Activated CD4-positive, alpha-beta T cell treated with anti-CD3 and anti-CD28 coated beads for 24 hours (primary cell): ENCODE results near the gene CILP.
"Not testable (repeated sequence)": the region's sequence is repeated elsewhere in the genome, so short reads cannot be mapped to it uniquely, and the experiment has no call there.

Experiments
- DNase-seq, 2 donors: peaks; one replicate each; pipeline ENCODE4 v3.0.0-alpha.2; 2020; ENCODE audit warnings: low read depth in 2 of 2

The CILP gene

DNA sequence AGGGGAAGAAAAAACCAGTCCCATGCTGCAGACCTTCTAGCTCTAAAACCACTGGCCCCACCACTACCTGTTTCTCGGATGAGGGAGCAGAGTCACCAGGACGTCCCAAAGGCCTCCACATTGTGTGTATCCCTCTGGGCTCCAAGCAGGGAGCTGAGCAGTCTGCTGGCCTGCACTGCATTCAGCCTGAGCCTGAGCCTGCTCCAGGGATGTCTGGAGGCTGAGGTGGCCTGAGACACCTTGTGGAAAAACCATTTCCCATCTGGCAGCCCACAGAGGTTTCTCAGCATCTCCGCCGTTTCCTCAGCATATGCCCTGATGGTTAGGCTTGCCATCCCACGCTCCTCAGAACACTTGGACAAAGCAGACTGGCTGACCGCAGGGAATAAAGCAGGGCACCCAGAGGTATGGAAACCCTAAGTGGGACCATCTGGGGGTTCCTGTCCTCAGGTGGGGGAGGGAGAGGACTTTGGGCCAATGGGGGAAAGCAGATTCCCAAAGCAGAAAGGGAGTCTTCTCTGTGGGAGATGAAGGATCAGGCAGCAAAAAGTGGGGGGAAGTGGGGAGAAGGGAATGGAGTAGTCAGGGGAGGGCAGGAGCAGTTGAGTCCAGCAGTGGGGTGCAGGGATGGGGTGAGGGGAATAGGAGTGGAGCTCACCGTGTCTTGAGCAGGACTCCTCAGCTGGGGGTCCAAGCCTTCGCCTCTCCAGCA is at the start of gene CILP:
Gene CILP, minus strand, starts transcription at position 704 of the 712 bp plus-strand sequence. CDS start 1,718 bp downstream, outside the sequence.
- no peak for DNase-seq

DNA sequence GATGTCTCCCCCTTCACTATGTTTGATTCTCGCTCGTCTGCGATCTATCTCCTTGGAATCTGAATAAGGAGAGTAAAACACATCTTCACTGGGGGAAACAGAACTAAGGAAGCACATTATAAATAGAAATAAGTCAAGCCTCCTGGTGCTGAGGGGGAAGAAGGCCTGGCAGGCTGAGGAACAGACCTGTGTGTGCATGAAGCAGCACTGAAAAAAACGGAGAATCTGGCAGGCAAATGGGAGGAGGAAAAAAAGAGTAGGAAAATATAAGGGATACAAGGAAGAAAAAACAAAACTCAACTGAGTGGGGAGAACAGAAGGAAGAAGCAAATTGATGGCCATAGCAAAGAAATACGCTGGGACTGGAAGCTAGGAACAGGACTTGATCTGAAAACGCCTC is 49.7 kb upstream of the CILP start:
- DNase-seq, result no peak

- no peak for DNase-seq
These were observed 48.1 kb upstream of the CILP start for GRCh38 chr15:65259367-65259797.

- DNase-seq, result no peak
These were observed 47.3 kb upstream of the CILP start for GRCh38 chr15:65258375-65259262.

DNA sequence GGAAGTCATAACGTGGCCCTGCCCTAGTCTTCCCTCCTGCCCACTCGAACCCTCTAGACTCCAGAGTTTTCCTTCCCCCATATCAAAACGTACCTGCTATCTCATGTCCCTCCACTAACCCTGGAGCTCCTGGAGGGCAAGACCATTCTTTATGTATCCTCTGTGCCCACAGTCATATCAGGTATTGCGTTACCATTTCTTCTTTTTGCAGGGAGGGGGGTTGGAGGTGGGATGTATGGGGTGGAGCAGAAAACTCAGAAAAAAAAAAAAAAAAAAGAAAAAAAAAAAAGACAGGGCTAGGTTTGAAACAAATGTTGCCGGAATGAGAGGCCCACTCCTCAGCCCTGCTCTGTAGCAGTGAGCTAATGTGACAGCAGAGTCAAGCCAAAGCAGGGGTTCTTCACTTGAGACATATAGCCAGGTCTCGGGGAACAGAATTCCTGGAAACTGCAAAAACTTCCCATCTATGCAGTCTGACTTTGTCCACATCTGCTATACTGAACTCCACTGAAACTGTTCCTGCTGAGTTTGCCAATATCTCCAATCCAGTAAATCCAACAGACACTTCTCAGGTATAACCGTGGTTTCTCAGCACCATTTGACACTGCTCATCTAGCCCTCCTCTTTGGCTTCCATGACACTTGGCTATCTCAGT is 44.3 kb upstream of the CILP start:
- DNase-seq, result no peak

DNA sequence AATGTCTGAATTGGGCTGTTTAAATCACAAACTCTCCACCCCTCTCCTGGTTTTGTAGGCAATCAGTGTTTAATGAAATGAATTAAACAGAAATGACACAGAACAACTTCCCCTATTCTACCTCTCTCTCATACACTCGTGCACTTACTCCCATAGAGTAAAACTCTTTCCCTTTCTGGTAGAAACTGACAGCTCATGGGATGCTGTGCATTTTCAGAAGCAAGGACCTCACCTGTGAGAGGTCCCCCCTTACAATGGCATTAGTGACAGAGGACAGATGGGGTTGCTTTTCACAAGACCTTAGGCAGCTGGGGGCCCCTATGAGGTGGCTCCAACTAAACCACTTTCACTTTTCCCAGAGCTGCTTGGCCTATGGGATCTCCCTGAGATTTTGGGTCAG is 43.5 kb upstream of the CILP start:
- no peak for DNase-seq

- no peak for DNase-seq
These were observed 43.1 kb upstream of the CILP start for GRCh38 chr15:65254356-65254755.

DNA sequence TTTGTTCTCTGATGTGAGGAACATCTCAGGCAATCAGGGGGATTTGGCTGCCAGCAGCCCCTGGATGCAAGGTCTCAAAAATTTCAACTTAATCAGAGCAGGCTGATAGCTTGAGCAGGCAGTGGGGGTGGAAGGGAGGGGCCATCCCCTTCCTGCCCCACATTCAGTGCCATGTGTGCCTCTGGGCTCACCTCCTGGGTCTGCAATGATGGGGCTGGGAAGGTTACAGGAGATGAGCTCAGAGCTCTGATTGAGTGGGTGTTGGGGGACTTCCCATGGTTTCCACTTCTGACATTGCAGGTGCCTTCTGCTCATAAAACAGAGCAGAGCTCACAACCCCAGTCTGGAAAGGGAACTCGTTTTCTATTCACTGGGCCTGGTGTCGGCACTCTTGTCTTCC is 38.4 kb upstream of the CILP start:
- DNase-seq, result peak; percentile 51 to 53

- no peak for DNase-seq
These were observed 37.4 kb upstream of the CILP start for GRCh38 chr15:65248511-65249255.

DNA sequence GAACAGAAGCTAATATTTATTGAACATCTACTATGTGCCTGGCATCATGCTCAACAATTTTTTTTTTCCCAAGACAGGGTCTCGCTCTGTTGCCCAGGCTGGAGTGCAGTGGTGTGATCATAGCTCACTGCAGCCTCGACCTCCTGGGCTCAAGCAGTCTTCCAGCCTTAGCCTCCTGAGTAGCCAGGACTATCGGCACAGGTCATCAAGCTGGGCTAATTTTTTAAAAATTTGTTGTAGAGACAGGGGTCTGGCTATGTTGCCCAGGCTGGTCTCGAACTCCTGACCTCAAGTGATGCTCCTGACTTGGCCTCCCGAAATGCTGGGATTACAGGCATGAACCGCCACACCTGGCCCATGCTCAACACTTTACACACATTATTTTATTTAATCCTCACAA is 35.7 kb upstream of the CILP start:
- DNase-seq, result no peak

GRCh38 chr15:65246026-65246714 is 34.9 kb upstream of the CILP start:
- no peak for DNase-seq

- no peak for DNase-seq
These were observed 34.0 kb upstream of the CILP start for GRCh38 chr15:65245096-65245856.

DNA sequence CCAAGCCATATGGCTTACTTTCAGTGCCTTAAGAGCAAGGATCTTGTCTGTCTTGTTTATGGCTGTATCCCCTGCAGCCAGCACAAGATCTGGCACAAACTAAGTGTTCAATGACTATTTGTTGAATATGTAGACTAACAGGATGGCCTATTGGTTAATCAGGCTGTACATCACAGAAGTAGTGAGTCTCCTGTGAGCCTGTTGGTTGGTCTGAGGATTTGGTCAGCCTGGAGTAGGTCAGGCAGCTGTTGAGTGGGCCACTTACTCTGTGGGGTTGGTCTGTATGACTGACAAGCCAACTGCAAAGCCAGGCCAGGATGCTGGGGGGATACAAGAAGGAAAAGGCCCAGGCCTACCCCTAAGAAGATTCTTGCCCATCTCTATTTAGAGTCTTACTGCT is 33.4 kb upstream of the CILP start:
- no peak for DNase-seq

DNA sequence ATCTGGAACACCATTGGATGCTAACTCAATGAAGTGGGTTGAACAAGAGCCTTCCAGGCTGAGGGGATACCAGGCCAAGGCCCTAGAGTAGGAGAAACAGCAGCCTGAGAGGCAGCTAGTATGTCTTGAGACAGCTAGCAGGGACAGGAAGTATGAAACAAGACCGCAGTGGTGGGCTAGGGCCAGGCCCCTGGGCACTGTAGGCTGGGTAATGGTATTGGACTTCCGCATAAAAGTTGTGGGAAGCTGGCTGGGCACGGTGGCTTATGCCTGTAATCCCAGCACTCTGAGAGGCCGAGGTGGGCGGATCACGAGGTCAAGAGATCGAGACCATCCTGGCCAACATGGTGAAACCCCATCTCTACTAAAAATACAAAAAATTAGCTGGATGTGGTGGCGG is 25.2 kb upstream of the CILP start:
- DNase-seq, result not testable (repeated sequence)

- DNase-seq, result no peak
These were observed 22.4 kb upstream of the CILP start for GRCh38 chr15:65233696-65234095.

DNA sequence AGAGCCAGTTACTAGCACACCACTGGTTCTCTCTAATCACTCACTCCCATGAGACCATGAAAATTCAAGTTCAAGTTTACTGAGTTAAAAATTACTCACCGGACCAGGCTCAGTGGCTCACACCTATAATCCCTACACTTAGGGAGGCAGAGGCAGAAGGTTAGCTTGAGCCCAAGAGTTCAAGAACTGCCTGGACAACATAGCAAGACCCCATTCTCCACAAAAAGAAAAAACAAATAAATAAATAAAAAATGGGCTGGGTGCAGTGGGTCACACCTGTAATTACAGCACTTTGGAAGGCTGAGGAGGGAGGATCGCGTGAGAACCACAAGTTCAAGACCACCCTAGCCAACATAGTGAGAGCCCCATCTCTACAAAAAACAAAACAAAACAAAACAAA is 21.2 kb upstream of the CILP start:
- DNase-seq, result no peak

- DNase-seq, result no peak
These were observed 20.0 kb upstream of the CILP start for GRCh38 chr15:65231306-65231705.

DNA sequence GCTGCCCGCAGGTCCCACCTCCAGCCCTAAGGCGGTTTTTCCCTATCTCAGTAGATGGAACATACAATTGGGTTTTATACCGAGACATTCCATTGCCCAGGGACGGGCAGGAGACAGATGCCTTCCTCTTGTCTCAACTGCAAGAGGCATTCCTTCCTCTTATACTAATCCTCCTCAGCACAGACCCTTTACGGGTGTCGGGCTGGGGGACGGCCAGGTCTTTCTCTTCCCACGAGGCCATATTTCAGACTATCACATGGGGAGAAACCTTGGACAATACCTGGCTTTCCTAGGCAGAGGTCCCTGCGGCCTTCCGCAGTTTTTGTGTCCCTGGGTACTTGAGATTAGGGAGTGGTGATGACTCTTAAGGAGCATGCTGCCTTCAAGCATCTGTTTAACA is 15.6 kb upstream of the CILP start:
- DNase-seq, result not testable (repeated sequence)

- no peak for DNase-seq
These were observed 14.9 kb upstream of the CILP start for GRCh38 chr15:65226221-65226620.

GRCh38 chr15:65223996-65224395 is 12.7 kb upstream of the CILP start:
- DNase-seq, result no peak
